Neural progenitor cell (in vitro differentiated cells): ENCODE measurements around the gene ALDH2. TPM values are rescaled to one million over a fixed set of nuclear protein-coding genes. Genes with fewer than 3 reads are reported as not detected.
"Not testable (repeated sequence)": the region's sequence is repeated elsewhere in the genome, so short reads cannot be mapped to it uniquely, and the experiment has no call there.

Source experiments
- DNase-seq: peaks from one replicate; pipeline ENCODE4 v3.0.0-alpha.2; 2016; ENCODE audit warnings: low spot score
- H2AFZ ChIP-seq: fragments of 200-600 bp; sonication (generic); replicated peaks from 2 replicates; pipeline ENCODE4 v1.6.1; 2016; ENCODE audit warnings: antibody characterized with exemption
- H3F3A ChIP-seq: fragments of 200-600 bp; sonication (generic); 2 replicates; pipeline ENCODE4 v1.6.1; 2016; ENCODE audit warnings: antibody characterized with exemption, low read depth
- H3K27ac ChIP-seq: fragments of 200-600 bp; sonication (generic); 2 replicates; pipeline ENCODE4 v1.5.1; 2016; ENCODE audit warnings: mild to moderate bottlenecking
- H3K27me3 ChIP-seq: fragments of 200-600 bp; sonication (generic); 2 replicates; pipeline ENCODE4 v1.6.1; 2016; ENCODE audit warnings: mild to moderate bottlenecking, moderate library complexity
- H3K36me3 ChIP-seq: fragments of 200-600 bp; sonication (generic); 2 replicates; pipeline ENCODE4 v1.5.1; 2016
- H3K4me1 ChIP-seq: fragments of 200-600 bp; sonication (generic); 2 replicates; pipeline ENCODE4 v1.6.1; 2016; ENCODE audit warnings: mixed run types
- H3K4me2 ChIP-seq: fragments of 200-600 bp; sonication (generic); 2 replicates; pipeline ENCODE4 v1.6.1; 2016
- H3K4me3 ChIP-seq: fragments of 200-600 bp; sonication (generic); 2 replicates; pipeline ENCODE4 v1.5.1; 2016
- H3K79me2 ChIP-seq: fragments of 200-600 bp; sonication (generic); 2 replicates; pipeline ENCODE4 v1.6.1; 2016; ENCODE audit warnings: low read depth
- H3K9ac ChIP-seq: fragments of 200-600 bp; sonication (generic); 2 replicates; pipeline ENCODE4 v1.6.1; 2016
- H3K9me3 ChIP-seq: fragments of 200-600 bp; sonication (generic); 2 replicates; pipeline ENCODE4 v1.5.1; 2016; ENCODE audit warnings: low read depth
- H4K20me1 ChIP-seq: fragments of 200-600 bp; sonication (generic); 2 replicates; pipeline ENCODE4 v1.6.1; 2016; ENCODE audit warnings: low read depth
- H3K27ac Mint-ChIP-seq: 3 replicates; pipeline ENCODE4 v1.8.0; 2021; ENCODE audit warnings: mixed read lengths
- H3K27me3 Mint-ChIP-seq: 2 replicates; pipeline ENCODE4 v1.8.0; 2022; ENCODE audit warnings: low read depth, mild to moderate bottlenecking, inconsistent platforms, moderate library complexity, mixed read lengths; ENCODE audit not compliant: insufficient read depth
- H3K36me3 Mint-ChIP-seq: 3 replicates; pipeline ENCODE4 v1.8.0; 2021; ENCODE audit warnings: mixed read lengths
- H3K4me1 Mint-ChIP-seq: 3 replicates; pipeline ENCODE4 v1.8.0; 2021; ENCODE audit warnings: mixed read lengths
- H3K4me3 Mint-ChIP-seq: 3 replicates; pipeline ENCODE4 v1.8.0; 2021; ENCODE audit warnings: mild to moderate bottlenecking, moderate library complexity, mixed read lengths
- H3K9me3 Mint-ChIP-seq: 3 replicates; pipeline ENCODE4 v1.8.0; 2020; ENCODE audit warnings: mixed read lengths
- EZH2 ChIP-seq: fragments of 200-600 bp; sonication (generic); IDR thresholded peaks from 2 replicates; pipeline ENCODE4 v1.6.1; 2017; ENCODE audit warnings: antibody characterized with exemption, mild to moderate bottlenecking, moderate library complexity
- EZH2phosphoT487 ChIP-seq: fragments of 200-600 bp; sonication (generic); IDR thresholded peaks from 2 replicates; pipeline ENCODE4 v1.6.1; 2017; ENCODE audit warnings: antibody characterized with exemption
- total RNA-seq: library from RNA; depleted of rRNA; stranded (reverse); fragments of >200 nt; gene quantifications from 2 replicates; pipeline ENCODE4 v1.2.3, GENCODE V29; 2015; ENCODE audit warnings: low replicate concordance
- TF ChIP-seq, protein P1 (sequence below): fragments of 200-600 bp; sonication (generic); IDR thresholded peaks from 2 replicates; pipeline ENCODE4 v1.5.1; 2017; ENCODE audit warnings: antibody characterized with exemption, mild to moderate bottlenecking

ALDH2 gene
- total RNA-seq, 1 donor from 2014 or later = 60.0 TPM

DNA sequence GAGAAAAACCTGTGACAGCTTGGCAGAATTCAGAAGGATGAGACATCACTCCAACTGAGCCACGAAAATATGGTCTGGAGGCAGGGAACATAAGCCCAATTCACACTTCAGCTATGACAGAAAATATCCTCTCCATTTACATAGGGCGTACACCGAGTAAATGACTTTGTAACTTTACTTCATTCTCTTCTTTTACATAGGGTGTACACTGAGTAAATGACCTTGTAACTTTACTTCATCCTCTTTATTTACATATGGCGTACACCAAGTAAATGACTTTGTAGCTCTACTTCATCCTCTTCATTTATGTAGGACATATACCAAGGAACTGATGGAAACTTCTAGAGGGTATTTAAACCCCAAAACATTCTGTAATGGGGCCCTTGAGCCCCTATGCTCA lies 61.2 kb downstream of the ALDH2 start:
- TF ChIP-seq EZH2phosphoT487 (no peak), EZH2 (no peak)
- TF ChIP-seq, protein P1, sequence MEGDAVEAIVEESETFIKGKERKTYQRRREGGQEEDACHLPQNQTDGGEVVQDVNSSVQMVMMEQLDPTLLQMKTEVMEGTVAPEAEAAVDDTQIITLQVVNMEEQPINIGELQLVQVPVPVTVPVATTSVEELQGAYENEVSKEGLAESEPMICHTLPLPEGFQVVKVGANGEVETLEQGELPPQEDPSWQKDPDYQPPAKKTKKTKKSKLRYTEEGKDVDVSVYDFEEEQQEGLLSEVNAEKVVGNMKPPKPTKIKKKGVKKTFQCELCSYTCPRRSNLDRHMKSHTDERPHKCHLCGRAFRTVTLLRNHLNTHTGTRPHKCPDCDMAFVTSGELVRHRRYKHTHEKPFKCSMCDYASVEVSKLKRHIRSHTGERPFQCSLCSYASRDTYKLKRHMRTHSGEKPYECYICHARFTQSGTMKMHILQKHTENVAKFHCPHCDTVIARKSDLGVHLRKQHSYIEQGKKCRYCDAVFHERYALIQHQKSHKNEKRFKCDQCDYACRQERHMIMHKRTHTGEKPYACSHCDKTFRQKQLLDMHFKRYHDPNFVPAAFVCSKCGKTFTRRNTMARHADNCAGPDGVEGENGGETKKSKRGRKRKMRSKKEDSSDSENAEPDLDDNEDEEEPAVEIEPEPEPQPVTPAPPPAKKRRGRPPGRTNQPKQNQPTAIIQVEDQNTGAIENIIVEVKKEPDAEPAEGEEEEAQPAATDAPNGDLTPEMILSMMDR = no peak
- no peak overlapping the region for H3K4me3 ChIP-seq
- no peak overlapping the region for H3K4me2 ChIP-seq
- no peak overlapping the region for H3K9ac ChIP-seq
- Mint-ChIP-seq H3K4me1 (peaks cover 21% of the 10 kb centered on the region), H3K27ac (no peak overlapping the region), H3K36me3 (no peaks in the 10 kb centered on the region), H3K27me3 (peaks cover 6% of the 10 kb centered on the region), H3K9me3 (no peaks in the 10 kb centered on the region), H3K4me3 (no peak overlapping the region)
- no peaks in the 10 kb centered on the region for H3K79me2 ChIP-seq
- H3K4me1 ChIP-seq = peaks cover 11% of the 10 kb centered on the region
- H3K9me3 ChIP-seq = no peaks in the 10 kb centered on the region
- H3K36me3 ChIP-seq = no peaks in the 10 kb centered on the region
- no peaks in the 10 kb centered on the region for H3K27me3 ChIP-seq
- H3F3A ChIP-seq = peaks cover 3% of the 10 kb centered on the region
- H2AFZ ChIP-seq = no peak overlapping the region
- no peak overlapping the region for H3K27ac ChIP-seq
- H4K20me1 ChIP-seq = no peaks in the 10 kb centered on the region
- no peak for DNase-seq

DNA sequence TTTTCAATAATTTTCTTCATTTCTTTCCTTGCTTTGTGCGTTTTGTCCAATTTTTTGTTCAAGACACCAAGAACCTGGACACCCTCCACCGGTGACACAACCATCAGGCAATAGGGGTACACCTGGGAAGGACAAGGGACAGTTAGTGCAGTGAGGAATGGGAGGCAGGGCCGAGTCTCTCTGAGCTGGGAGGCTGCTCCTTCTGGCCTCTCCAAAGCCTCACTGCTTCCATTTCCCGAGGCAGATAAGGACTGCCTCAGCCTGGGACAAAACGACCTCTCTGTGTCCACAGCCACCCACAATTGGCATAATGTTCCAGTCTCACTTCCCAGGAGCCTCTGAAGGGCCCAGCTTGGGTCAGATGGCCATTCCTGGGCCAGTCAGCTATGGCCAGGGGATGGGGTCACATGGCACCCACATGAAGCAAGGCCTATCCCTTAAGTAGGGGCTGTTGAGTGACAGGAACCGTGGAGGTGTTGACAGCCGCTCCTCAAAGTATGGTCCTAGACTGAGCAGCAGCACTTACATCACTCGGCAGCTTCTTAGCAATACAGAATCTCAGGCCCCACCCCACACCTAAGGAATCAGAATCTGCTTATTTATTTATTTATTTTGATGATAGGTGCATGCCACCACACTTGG lies 61.7 kb downstream of the ALDH2 start:
- Histone ChIP-seq H3K9me3 (no peaks in the 10 kb centered on the region), H3K27me3 (no peaks in the 10 kb centered on the region), H2AFZ (no peak overlapping the region), H3K79me2 (no peaks in the 10 kb centered on the region), H3K9ac (no peak overlapping the region), H4K20me1 (no peaks in the 10 kb centered on the region), H3F3A (peaks cover 3% of the 10 kb centered on the region), H3K27ac (no peak overlapping the region), H3K4me1 (peaks cover 7% of the 10 kb centered on the region), H3K4me3 (no peak overlapping the region), H3K36me3 (no peaks in the 10 kb centered on the region), H3K4me2 (no peak overlapping the region)
- Mint-ChIP-seq H3K4me1 (peaks cover 15% of the 10 kb centered on the region), H3K36me3 (no peaks in the 10 kb centered on the region), H3K9me3 (no peaks in the 10 kb centered on the region), H3K27ac (no peak overlapping the region), H3K4me3 (no peak overlapping the region), H3K27me3 (peaks cover 9% of the 10 kb centered on the region)
- TF ChIP-seq, protein P1 = no peak
- no peak for TF ChIP-seq EZH2phosphoT487
- TF ChIP-seq EZH2 = no peak
- no peak for DNase-seq

DNA sequence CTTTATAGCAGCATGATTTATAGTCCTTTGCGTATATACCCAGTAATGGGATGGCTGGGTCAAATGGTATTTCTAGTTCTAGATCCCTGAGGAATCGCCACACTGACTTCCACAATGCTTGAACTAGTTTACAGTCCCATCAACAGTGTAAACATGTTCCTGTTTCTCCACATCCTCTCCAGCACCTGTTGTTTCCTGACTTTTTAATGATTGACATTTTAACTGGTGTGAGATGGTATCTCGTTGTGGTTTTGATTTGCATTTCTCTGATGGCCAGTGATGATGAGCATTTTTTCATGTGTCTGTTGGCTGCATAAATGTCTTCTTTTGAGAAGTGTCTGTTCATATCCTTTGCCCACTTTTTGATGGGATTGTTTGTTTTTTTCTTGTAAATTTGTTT lies 62.9 kb downstream of the ALDH2 start:
- H3K9me3 Mint-ChIP-seq, H3K27me3 Mint-ChIP-seq, H3K4me1 ChIP-seq, H3K4me1 Mint-ChIP-seq, H3K27ac ChIP-seq, H3K36me3 ChIP-seq, H3F3A ChIP-seq, H3K4me2 ChIP-seq, H3K79me2 ChIP-seq, H3K27me3 ChIP-seq, H3K36me3 Mint-ChIP-seq, H2AFZ ChIP-seq, H3K9ac ChIP-seq, DNase-seq, H3K9me3 ChIP-seq, H3K4me3 Mint-ChIP-seq, H3K4me3 ChIP-seq, H4K20me1 ChIP-seq, H3K27ac Mint-ChIP-seq: not testable (repeated sequence)

DNA sequence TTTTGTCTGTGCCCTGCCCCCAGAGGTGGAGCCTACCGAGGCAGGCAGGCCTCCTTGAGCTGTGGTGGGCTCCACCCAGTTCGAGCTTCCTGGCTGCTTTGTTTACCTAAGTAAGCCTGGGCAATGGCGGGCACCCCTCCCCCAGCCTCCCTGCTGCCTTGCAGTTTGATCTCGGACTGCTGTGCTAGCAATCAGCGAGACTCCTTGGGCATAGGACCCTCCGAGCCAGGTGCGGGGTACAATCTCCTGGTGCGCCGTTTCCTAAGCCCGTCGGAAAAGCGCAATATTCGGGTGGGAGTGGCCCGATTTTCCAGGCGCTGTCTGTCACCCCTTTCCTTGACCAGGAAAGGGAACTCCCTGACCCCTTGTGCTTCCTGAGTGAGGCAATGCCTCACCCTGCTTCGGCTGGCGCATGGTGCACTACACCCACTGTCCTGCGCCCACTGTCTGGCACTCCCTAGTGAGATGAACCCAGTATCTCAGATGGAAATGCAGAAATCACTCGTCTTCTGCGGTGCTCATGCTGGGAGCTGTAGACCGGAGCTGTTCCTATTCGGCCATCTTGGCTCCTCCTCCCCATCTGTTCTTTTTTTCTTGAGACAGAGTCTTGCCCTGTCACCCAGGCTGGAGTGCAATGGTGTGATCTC lies 68.1 kb downstream of the ALDH2 start:
- H3K4me1 ChIP-seq, H4K20me1 ChIP-seq, DNase-seq, H3K9ac ChIP-seq, H3K27ac ChIP-seq, H3K4me3 Mint-ChIP-seq, H3K27me3 ChIP-seq, H3K4me2 ChIP-seq, H3K4me3 ChIP-seq, H2AFZ ChIP-seq, H3K79me2 ChIP-seq, H3K4me1 Mint-ChIP-seq, H3K9me3 Mint-ChIP-seq, H3K36me3 Mint-ChIP-seq, H3K36me3 ChIP-seq, H3F3A ChIP-seq, H3K9me3 ChIP-seq, H3K27me3 Mint-ChIP-seq: not testable (repeated sequence)
- peak overlapping the region; percentile 76 for H3K27ac Mint-ChIP-seq

DNA sequence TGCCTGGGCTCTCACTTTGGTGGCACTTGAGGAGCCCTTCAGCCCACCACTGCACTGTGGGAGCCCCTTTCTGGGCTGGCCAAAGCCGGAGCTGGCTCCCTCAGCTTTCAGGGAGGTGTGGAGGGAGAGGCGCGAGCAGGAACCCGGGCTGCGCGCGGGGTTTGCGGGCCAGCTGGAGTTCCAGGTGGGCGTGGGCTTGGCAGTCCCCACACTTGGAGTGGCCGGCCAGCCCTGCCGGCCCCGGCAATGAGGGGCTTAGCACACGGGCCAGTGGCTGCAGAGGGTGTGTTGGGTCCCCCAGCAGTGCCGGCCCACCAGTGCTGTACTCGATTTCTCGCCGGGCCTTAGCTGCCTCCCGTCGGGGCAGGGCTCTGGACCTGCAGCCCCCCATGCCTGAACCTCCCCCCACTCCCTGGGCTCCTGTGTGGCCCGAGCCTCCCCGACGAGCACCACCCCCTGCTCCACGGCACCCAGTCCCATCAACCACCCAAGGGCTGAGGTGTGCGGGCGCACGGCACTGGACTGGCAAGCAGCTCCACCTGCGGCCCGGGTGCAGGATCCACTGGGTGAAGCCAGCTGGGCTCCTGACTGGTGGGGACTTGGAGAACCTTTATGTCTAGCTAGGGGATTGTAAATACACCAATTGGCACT lies 68.9 kb downstream of the ALDH2 start:
- H3K4me3 ChIP-seq, H3K27ac ChIP-seq, H3K9me3 Mint-ChIP-seq, H3K4me1 ChIP-seq, H2AFZ ChIP-seq, H3K4me2 ChIP-seq, H3K9ac ChIP-seq, H3K36me3 ChIP-seq, DNase-seq, H3K27ac Mint-ChIP-seq, H3K27me3 ChIP-seq, H4K20me1 ChIP-seq, H3K4me3 Mint-ChIP-seq, H3K36me3 Mint-ChIP-seq, H3K27me3 Mint-ChIP-seq, H3K9me3 ChIP-seq: not testable (repeated sequence)
- Histone ChIP-seq H3K79me2 (peaks cover 15% of the 10 kb centered on the region), H3F3A (peaks cover 13% of the 10 kb centered on the region)
- peaks cover 14% of the 10 kb centered on the region for H3K4me1 Mint-ChIP-seq
